Measurements from ENCODE around the gene PCDH17.

The PCDH17 gene

DNA sequence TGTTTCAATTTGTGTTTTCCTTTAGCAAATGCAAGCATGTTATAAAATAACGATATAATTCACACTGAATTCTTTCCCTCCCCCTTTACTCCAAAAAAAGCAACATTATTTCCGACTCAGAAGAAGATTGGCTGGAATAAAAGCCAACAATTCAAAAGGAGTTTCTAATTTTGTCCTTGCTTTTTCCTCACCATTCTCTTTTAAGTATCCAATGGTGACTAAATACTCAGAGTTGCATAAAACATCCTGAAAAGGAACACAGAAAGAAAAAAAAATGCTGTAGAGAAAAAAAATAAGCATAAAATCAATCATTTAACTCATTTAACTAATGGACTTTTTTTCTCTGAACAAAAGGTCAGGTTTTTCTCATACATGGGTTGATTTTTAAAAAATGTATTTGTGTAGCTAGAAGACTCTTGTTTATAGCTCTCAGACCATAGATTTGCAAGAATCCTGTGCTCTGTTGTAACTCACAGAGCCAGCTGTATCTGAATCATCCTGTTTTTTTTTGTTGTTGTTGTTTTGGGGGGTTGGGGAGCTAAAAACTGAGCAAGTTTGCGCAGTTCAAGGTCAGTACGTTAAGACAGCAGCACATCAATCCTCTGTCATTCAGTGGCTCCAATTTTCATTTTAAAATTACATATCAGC lies 108.1 kb downstream of the PCDH17 start:
- no peak for DNase-seq (ENCODE audit: low read depth)

DNA sequence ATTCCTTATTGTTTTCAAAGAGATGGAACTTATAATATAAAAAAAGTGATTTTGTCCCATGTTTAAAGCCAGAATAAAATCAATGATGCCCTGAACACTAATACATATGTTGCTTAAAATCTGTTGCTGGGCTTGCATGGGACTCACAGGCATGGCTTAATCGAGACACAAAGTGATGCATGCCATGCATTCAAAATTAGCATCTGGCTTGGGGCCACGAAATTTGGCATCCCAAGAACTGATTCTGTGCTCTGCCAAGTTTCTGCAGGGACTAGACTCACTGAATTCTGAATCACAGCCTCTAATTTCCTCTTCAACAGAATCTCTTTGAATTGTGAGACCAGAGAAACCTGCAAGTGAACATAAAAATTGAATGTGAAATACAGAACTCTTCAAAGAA lies 109.2 kb downstream of the PCDH17 start:
- DNase-seq (ENCODE audit: low read depth), result no peak

DNA sequence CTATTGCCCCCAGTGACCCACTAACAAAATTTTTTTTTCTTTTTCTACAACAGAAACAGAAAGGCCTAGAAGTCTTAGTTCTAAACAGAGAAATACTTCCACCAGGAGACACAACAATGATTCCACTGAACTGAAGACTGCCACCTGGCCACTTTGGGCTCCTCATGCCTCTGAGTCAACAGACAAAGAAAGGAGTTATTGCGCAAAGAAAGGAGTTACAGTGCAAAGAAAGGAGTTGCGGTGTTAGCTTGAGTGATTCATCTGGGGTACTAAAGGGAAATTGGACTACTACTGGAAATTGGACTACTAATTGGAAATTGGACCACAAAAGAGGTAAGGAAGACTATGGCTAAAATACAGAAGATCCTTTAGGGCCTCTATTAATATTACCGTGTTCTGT lies 116.6 kb downstream of the PCDH17 start:
- DNase-seq (ENCODE audit: low read depth), result no peak

DNA sequence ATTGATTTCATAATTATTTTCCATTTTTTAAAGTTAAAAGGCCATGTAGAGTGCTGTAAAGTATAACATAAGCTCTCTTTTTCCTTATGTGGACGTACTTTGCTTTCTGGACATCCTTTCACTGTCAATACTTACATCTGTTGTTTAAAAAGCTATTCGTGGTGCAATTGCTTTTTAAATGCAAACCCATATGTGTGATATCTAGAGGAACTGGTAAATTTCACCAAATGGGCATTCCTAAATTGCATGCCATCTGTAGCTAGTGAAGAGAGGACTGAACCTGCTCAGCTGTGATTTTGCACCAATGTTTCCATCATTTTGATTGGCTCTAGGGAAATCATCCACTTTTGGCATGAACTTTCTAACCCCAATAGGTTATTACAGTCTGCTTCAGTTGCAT lies 129.4 kb downstream of the PCDH17 start:
- no peak for DNase-seq (ENCODE audit: low read depth)

DNA sequence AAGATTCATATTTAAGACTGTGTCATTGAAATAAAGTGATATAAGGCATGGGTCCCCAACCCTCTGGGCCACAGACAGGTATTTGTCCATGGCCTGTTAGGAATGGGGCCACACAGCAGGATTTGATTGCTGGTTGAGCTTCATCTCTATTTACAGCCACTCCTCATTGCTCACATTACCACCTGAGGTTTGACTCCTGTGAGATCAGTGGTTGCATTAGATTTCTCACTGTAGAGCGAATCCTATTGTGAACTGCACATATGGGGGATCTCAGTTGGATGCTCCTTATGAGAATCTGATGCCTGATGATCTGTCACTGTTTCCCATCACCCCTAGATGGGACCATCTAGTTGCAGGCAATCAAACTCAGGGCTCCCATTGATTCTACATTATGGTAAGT lies 132.1 kb downstream of the PCDH17 start:
- no peak for DNase-seq (ENCODE audit: low read depth)

Measured in stimulated activated CD8-positive, alpha-beta memory T cell treated with anti-CD3 and anti-CD28 coated beads, Interleukin-7, amount 100 ng/mL, for 24 hours (primary cell).